Body of pancreas (tissue), 4 donors: Measurements from ENCODE around the gene TFAP2A.

Source experiments
- CTCF ChIP-seq, 7 experiments: fragments of 450-650 bp in 4 of 7; fragments of 200-600 bp in 3 of 7; sonication (generic) in 3 of 7; IDR thresholded peaks; one replicate each; pipeline ENCODE4 v1.5.1; 2016 to 2019; ENCODE audit warnings: antibody characterized with exemption in 7 of 7
- POLR2A ChIP-seq, 3 donors: fragments of 450-650 bp; IDR thresholded peaks; one replicate each; pipeline ENCODE4 v1.6.1; 2016; ENCODE audit warnings: antibody characterized with exemption in 3 of 3, mild to moderate bottlenecking in 2 of 3

DNA sequence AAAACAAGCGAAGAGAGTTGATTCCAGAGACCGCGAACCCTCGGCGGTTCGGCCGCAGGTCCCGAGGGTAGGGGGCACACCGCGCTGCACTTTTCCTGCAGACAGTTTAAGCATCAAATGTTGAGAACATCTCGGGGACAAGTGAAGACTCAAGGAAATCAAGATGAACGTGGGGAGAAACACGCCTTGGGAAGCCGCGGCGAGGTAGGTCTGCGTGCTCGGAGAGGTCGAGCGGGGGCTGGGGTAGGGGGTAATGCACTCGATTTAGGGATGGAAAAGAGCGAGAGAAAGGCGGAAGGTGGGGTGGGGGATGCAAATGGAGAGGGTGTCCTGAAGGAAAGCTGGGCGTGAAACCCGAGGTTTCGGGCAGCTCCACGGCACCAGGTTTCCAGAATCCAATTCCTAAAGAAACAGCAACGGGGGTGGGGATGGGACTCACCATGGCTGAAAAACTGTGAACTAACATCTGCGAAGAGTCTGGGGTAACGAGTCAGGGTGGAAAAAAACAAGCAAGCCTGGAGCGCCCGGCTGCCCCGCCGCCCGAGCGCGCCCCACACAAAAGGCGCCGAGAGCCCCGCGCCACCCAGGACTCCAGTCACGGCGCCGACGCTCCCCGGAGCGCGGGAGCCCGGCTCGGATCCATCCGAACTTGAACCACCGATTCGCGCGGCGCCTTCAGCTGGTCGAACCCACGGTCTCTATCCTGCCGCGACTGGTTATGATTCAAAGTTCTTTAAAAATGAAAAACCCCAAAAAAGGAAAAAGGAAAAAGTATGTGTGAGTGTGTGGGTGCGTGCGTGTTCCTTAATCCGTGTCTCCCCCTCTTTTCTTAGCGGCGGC, 3.5 kb downstream of the TFAP2A start:
- TF ChIP-seq CTCF (IDR thresholded peaks at IDR 0.05) = no peak
- no peak for TF ChIP-seq POLR2A (IDR thresholded peaks at IDR 0.05)
